ENCODE measurements around the gene RNASEH1.

- TF ChIP-seq GATA2 (IDR thresholded peaks at IDR 0.05; ENCODE audit: low read depth, low read length) (no peak), GATA3 (IDR thresholded peaks at IDR 0.05; ENCODE audit: low read depth, low read length) (no peak)
Observed at GRCh38 chr2:3536682-3537632, 21.2 kb downstream of the RNASEH1 start.
